ENCODE measurements around the gene BAHCC1.

Gene BAHCC1

DNA sequence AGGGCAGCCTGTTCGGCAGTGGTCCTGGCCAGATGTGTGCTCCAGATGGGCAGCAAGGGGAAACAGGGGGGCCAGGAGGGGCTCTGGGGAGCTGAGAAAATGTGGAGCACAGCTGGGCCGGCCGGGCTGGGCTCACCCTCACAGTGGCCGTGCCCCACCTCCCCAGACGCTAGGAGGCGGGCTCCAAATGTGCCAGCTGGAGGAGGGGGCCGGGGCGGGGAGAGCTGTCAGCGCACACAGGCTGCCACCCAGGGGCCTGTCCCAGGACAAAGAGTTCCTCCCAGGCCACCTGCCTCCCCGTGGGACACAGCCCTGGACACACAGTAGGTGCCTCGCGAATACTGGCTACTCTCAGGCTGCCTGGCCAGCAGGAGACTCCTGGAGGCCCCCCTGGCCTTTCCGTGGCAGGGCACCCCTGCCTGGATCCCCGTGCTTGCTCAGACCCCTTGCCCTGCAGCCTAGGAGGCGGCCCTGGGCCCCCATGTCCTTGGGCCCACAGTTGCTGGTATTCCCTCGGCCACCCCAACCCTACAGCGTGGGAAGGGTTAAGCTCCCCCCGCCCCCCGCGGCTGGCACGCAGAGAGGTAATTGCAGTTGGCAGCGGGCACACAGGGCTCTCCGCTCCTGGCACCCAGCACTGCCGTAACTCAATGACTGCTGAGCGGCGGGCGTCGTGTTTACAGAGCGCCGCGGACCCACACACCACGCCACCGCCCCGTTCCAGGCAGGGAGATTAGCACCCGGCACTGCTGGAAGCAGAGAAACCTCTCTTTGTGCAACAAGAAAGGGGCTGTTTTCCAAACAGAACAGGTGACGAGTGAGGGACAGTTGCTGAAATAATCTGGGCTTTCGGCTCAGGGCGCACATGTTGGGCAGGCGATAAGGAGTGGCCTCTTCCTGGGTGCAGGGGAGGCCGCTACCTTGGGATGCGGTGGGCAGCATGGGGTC, 32.2 kb downstream of the BAHCC1 start:
- DNase-seq (ENCODE audit: low read depth), result no peak

- DNase-seq (ENCODE audit: low read depth), result no peak
These were observed 32.9 kb downstream of the BAHCC1 start for GRCh38 chr17:81428121-81428515.

DNA sequence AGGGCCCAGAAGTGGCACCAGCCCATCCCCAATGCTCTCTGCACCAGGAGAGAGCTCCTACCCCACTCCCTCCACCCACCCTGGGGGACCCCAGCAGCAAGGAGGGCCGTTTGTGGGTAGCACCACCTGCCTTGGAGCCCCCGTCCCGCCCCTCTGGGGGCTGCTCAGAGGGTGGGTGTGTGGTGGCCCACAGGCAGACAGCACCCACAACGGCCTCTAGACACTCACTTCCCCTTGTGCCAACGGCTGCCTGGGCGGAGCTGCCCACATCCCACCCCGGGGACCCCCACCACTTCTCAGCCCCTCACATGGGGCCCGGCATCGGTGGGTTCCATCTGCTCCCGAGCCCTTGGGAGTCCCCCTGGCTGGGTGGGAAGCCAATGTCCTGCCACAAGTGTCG, 33.3 kb downstream of the BAHCC1 start:
- DNase-seq (ENCODE audit: low read depth), result no peak

DNA sequence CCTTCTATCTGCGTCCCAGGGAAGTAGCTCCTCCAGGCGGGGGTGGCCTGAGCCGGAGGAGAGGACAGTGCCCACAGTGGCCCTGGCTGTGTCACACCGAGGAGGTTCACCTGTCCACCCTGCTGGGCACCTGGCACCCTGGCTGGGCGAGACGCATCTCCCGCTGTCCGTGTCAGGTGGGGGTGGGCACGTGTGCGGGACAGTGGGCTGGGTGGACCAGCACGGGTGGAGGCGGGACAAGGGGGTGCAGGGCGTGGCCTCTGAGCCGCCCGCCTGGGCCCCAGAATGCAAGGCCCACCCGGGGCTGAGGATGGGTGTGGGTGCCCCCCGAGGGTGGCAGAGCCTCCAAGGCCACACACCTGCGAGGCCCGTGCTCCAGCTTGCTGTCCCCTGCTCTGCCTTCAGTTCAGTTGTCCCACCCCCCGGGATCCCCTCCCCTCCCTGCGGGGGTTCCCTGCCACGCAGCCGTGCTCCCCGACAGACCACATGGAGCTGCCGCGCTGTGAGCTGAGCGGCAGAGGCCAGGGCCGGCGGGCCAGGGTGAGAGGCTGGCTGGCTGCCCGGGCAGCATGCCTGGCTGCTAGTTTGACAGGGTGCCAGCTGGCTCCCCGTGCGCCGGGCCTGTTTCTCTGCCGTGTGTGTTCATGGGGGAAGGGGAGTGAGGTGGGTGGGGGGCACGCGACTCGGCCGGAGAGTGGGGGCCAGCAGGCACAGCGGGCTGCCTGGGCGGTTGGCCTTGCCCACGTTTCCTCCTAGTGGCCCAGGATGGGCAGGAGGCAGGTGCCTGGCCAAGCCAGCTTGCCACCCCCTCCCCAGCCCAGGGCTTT, 33.9 kb downstream of the BAHCC1 start:
- DNase-seq (ENCODE audit: low read depth), result no peak

- DNase-seq (ENCODE audit: low read depth), result no peak
These were observed 34.7 kb downstream of the BAHCC1 start for GRCh38 chr17:81429821-81430551.

GRCh38 chr17:81431545-81432482, 36.6 kb downstream of the BAHCC1 start:
- no peak for DNase-seq (ENCODE audit: low read depth)

DNA sequence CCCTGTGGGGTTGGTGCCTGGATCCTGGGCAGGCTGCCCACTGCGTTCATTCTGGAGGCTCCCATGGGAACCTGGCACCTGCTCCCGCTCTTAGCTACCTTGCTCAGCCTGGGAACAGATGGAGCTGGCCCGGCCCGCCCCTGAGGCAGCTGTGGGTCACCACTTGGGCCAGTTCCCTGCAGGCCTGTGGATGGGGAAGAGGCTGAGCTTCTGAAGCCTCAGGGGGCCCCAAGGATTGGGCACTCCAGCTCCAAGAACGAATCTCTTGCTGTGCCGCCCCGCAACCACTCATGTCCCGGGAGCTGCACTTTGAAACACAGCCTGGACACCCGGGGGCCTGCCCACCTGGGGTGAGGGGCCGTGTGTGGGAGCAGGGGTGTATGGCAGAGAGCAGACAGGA, 37.7 kb downstream of the BAHCC1 start:
- DNase-seq (ENCODE audit: low read depth), result no peak

DNA sequence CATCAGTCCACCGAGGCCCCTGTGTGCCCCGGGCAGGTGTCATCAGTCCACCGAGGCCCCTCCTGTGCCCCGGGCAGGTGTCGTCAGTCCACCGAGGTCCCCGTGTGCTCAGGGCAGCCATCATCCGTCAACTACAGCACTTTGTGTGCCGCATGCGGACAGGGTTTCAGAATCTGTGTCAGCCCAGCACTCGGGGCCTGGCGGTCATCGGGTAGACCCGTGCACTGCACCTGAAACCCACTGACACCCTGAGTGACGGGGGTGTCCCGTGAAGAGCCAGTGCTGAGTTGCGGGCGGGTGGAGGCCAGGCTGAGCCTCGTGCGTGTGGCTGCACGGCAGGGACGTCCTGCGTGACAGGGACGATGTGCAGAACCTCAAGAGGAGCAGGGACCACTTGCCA, 38.4 kb downstream of the BAHCC1 start:
- DNase-seq (ENCODE audit: low read depth), result no peak

- DNase-seq (ENCODE audit: low read depth), result no peak
These were observed 38.8 kb downstream of the BAHCC1 start for GRCh38 chr17:81434072-81434471.

- no peak for DNase-seq (ENCODE audit: low read depth)
These were observed 39.6 kb downstream of the BAHCC1 start for GRCh38 chr17:81434681-81435417.

- no peak for DNase-seq (ENCODE audit: low read depth)
These were observed 40.5 kb downstream of the BAHCC1 start for GRCh38 chr17:81435652-81436293.

- DNase-seq (ENCODE audit: low read depth), result no peak
These were observed 41.1 kb downstream of the BAHCC1 start for GRCh38 chr17:81436294-81436849.

- no peak for DNase-seq (ENCODE audit: low read depth)
These were observed 42.0 kb downstream of the BAHCC1 start for GRCh38 chr17:81437191-81437651.

- no peak for DNase-seq (ENCODE audit: low read depth)
These were observed 42.9 kb downstream of the BAHCC1 start for GRCh38 chr17:81438007-81438659.

- no peak for DNase-seq (ENCODE audit: low read depth)
These were observed 43.4 kb downstream of the BAHCC1 start for GRCh38 chr17:81438688-81439087.

GRCh38 chr17:81440051-81440471, 44.8 kb downstream of the BAHCC1 start:
- no peak for DNase-seq (ENCODE audit: low read depth)

DNA sequence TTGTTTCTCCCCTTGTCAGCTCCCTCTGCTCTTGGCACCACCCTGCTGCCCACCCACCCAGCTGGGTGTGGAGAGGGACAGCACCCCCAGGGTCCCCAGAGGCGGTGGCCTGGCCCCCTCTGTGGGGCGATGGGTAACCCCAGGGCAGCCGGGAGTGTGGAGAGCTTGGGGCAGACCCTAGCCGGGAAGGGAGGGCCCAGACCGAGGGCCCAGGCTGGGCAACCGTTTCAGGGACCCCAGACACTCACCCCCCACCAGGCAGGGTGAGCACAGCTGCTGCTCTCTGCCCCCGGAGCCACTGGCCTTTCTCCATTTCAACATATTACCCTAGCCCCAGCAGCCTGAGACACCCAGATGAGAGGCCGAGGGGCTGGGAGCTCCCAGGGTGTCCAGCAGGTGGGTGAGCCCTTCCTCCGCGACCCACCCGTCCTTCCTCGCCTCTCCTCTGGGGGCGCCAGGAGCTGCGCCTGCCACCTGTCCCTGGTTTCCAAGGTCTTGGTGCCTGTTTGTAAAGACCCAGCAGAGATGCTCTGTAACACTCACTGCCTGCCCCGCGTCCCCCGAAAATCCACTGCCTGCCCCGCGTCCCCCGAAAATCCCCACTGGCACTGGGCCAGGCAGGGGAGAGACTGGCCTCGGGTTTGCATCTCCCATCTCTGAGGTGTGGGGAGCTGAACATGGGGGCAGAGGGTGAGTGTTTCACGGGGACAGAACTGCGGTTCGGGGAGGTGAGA, 45.4 kb downstream of the BAHCC1 start:
- no peak for DNase-seq (ENCODE audit: low read depth)

- DNase-seq (ENCODE audit: low read depth), result no peak
These were observed 47.5 kb downstream of the BAHCC1 start for GRCh38 chr17:81442791-81443190.

All from stimulated activated CD8-positive, alpha-beta memory T cell treated with anti-CD3 and anti-CD28 coated beads, Interleukin-12 subunit alpha, Interleukin-12 subunit beta, amount 100 ng/mL, for 1 hour (primary cell).